Right hindlimb (tissue), 1 donor: ENCODE results near the gene SEZ6L2.
"Not testable (repeated sequence)": the region's sequence is repeated elsewhere in the genome, so short reads cannot be mapped to it uniquely, and the experiment has no call there.

Experiments used
- DNase-seq: peaks from one replicate; pipeline ENCODE4 v3.0.0-alpha.2; 2018

SEZ6L2 gene

GRCh38 chr16:29909851-29910250 is 10.5 kb upstream of the SEZ6L2 start:
- not testable (repeated sequence) for DNase-seq

- no peak for DNase-seq
Observed at GRCh38 chr16:29909391-29909790, 10.0 kb upstream of the SEZ6L2 start.

DNA sequence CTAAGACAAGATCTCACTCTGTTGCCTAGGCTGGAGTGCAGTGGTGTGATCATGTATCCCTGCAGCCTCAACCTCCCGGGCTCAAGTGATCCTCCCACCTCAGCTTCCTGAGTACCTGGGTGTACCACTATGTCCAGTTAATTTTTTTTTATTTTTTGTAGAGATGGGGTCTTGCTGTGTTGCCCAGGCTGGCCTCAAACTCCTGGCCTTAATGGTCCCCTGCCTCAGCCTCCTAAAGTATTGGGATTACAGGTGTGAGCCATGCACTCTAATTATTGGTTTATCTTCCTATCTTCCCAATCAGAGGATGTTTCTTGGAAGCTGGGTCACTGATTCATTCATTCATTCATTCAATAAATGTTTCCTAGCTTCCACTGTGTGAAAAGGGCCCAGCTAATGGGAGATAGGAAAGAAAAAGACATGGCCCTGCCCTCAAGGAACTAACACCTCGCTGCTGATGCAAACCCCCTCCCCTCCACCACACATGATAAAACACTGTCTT is 9.4 kb upstream of the SEZ6L2 start:
- DNase-seq, result no peak

GRCh38 chr16:29907973-29908372 is 8.6 kb upstream of the SEZ6L2 start:
- no peak for DNase-seq

GRCh38 chr16:29906520-29907244 is 7.3 kb upstream of the SEZ6L2 start:
- DNase-seq, result no peak

DNA sequence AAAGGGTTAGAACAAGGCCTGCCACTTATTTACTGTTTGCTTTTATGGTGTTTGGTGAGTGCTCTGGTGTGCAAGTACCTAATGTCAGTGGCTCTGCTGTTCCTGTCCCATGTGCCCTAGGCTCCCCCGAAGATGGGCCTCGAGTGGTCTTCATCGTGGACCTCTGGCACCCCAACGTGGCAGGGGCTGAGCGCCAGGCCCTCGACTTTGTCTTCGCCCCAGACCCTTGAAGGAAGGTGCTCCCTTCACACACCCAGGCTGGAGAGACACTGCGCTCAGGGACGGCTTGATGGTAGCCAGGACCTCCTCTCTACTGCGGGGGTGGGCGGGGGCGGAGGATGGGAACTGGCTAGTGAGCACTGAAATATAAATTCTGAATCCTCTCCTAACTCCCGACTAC is 6.3 kb upstream of the SEZ6L2 start:
- no peak for DNase-seq

DNA sequence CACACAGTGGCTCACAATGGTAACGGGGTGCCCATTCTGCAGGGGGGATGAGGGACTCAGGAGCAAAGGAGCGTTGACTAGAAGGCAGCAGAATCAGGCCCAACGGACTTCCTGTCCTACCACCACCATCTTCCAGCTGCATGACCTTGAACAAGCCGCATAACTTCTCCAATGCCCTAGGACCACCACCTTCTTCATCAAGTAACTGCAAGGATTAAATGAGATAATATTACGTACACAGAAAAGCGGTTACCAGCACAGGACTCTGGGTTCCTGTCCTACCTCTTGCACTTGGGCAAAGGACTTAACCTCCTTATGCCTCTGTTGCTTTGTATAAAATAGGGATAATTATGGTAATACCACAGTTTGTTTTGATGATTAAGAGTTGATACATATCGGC is 5.6 kb upstream of the SEZ6L2 start:
- DNase-seq, result no peak

GRCh38 chr16:29903590-29903989 is 4.2 kb upstream of the SEZ6L2 start:
- DNase-seq, result no peak

DNA sequence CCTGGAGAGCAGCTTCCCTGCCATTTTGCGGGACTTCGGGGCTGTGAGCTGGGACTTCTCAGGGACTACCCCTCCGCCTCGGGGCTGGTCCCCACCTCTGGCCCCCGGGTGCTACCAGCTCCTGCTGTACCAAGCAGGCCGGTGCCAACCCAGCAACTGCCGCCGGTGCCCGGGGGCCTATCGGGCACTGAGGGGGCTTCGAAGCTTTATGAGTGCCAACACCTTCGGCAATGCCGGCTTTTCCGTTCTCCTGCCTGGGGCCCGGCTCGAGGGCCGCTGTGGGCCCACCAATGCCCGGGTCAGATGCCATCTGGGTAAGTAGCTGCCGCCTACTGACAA is 2.2 kb upstream of the SEZ6L2 start:
- no peak for DNase-seq

DNA sequence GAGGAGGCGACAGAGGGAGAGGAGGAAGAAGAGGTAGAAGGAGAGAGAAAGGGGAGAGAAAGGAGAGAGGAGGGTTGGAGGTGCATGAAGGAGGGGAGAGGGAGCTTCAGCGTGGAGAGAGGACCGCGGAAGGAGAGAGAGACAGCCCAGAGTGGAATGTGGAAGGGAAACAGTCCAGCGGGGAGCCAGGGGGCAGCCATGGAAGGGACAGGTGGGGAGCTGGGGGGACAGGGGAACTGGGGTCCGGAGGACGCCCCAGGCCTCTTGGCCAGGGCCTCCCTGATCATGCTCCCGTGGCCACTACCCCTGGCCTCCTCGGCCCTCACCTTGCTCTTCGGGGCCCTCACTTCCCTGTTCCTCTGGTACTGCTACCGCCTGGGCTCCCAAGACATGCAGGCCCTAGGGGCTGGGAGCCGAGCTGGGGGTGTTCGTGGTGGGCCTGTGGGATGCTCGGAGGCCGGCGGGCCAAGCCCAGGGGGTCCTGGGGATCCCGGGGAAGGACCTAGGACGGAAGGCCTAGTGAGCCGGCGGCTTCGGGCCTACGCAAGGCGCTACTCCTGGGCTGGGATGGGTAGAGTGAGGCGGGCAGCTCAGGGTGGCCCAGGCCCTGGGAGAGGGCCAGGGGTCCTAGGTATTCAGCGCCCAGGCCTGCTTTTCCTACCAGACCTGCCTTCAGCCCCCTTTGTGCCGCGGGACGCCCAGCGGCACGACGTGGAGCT is 1.7 kb upstream of the SEZ6L2 start:
- no peak for DNase-seq

GRCh38 chr16:29900102-29900887 is 945 bp upstream of the SEZ6L2 start, which contains the start of gene ASPHD1:
Gene ASPHD1 (plus strand): TSS chr16:29900488. CDS start chr16:29900972, 484 bp downstream.
- peak; percentile 81 for DNase-seq

- DNase-seq, result no peak
Observed at GRCh38 chr16:29898804-29899515, 390 bp downstream of the SEZ6L2 start.

- no peak for DNase-seq
Observed at GRCh38 chr16:29898135-29898803, 1.1 kb downstream of the SEZ6L2 start.

- no peak for DNase-seq
Observed at GRCh38 chr16:29897333-29897732, 2.0 kb downstream of the SEZ6L2 start.

GRCh38 chr16:29896841-29897240 is 2.5 kb downstream of the SEZ6L2 start:
- no peak for DNase-seq

DNA sequence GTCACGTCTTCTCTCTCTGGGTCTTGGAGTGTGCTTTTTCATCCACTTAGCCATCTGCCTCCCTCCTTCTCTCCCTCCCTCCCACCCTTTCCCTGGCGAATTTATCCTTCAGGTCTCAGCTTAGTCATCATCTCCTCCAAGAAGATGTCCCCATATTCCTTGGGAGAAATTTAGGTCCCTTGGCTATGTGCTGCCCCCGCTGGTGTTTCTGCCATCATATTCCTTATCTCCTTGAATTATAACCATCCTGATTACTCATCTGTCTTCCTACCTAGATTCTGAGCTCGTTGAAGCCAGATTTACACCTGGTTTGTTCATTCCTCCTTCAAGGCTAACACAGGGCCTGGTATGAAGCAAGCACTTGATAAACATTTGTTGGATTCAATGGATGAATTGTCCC is 5.0 kb downstream of the SEZ6L2 start:
- no peak for DNase-seq

GRCh38 chr16:29893553-29893952 is 5.8 kb downstream of the SEZ6L2 start:
- no peak for DNase-seq

DNA sequence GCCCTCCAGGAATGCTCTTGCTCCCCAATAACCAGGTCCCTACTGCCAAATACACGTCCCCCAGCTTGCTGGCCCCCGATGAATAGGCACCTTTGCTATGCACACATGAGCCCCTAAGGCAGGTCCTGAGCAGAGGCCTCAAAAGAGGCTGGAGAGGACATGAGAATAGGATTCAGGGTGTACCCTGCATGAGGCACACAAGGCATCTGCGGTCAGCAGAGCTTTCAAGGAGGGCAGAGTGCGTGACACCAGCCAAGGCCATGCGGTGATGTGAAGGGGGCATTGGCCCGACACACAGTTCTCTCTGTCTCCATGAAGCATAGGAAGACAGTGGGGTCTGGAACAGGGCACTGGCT is 6.9 kb downstream of the SEZ6L2 start:
- no peak for DNase-seq

GRCh38 chr16:29891525-29892457 is 7.6 kb downstream of the SEZ6L2 start:
- DNase-seq, result no peak

DNA sequence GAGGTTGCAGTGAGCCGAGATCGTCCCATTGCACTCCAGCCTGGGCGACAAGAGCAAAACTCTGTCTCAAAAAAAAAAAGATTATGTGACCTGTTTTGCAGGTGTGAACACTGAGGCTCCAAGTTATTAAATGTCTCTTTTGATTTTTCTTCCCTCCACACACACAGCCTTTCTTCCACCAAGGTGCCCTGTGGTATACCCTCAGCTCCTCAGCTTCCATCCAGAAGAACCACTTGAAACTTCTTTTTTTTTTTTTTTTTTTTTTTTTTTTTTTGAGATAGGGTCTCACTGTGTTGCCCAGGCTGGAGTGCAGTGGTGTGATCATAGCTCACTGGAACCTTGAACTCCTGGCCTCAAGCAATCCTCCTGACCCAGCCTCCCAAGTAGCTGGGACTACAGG is 10.0 kb downstream of the SEZ6L2 start:
- not testable (repeated sequence) for DNase-seq

DNA sequence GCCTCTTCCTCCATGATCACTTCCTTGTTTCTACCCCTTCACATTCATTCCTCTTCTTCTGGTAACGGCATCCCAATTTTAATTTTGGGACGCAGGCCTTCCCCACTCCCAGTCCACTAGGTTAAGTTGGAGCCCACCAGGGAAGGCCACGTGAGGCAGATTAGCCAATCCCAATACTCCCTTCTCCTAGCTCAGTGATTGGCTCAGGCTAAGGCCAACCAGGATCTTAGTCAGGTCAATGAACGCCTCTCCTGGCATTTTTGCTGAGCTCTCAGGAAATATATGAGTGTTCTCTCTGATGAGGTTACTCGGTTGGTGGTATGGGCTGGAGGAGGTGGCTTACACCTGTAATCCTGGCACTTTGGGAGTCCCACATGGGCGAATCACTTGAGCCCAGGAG is 15.4 kb downstream of the SEZ6L2 start:
- DNase-seq, result no peak
